HG03354 (cell line): ENCODE measurements around the gene FRYL.

Experiments used
- ATAC-seq: cut with Tn5 transposase; IDR thresholded peaks from one replicate; pipeline ENCODE4 v1.9.1; 2021; ENCODE audit warnings: mild to moderate bottlenecking; ENCODE audit not compliant: unreplicated experiment, poor library complexity, severe bottlenecking

Gene FRYL

DNA sequence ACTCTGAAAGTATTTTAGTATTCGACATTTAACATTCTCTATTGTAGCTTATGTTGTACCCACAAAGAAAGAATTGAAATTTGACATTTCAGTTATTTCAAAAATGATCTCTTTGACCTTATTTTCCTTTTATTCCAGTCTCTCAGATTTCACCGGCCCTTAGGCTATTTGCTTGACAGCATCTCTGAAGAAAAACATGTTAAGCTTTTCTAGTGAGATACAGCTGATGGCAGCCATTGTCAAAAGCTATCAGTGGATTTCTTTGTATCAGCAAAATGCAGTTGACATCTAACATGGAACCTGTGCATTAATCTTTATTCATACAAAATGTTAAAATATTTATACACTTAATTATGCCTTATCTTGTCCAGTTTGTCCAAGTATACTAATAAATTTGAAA, 273.4 kb downstream of the FRYL start:
- ATAC-seq = no peak

DNA sequence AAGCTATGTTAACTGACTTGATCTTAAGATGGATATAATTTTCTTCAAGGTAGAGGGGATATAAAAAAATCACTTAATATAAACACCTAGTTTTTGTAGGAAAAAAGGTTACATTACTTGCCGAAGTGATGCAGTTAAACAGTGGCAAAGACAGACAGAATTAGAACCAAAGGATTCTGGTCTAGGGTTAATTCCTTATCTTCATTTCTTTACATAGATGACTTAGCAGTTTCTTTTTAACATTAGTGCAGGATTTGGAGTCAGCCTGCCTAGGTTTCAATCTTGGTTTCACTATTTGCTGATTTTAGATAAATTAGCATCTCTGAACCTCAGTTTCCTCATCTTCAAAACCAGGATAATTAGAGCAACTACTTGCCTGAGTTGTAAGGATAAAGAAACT, 275.7 kb downstream of the FRYL start:
- no peak for ATAC-seq

DNA sequence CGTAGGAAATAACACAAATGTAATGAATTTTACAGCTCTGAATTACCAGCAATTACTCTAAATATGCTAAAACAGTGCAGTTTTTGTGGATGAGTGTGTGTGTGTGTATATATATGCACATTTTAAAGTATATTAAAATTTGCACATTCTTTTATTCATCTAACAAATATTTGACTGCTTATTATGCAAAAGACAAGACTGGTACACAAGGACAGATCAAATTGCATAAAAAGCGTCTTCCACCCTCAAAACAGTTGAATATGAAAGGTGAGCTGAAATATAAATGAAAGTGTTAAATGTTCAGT, 276.1 kb downstream of the FRYL start:
- ATAC-seq = no peak

DNA sequence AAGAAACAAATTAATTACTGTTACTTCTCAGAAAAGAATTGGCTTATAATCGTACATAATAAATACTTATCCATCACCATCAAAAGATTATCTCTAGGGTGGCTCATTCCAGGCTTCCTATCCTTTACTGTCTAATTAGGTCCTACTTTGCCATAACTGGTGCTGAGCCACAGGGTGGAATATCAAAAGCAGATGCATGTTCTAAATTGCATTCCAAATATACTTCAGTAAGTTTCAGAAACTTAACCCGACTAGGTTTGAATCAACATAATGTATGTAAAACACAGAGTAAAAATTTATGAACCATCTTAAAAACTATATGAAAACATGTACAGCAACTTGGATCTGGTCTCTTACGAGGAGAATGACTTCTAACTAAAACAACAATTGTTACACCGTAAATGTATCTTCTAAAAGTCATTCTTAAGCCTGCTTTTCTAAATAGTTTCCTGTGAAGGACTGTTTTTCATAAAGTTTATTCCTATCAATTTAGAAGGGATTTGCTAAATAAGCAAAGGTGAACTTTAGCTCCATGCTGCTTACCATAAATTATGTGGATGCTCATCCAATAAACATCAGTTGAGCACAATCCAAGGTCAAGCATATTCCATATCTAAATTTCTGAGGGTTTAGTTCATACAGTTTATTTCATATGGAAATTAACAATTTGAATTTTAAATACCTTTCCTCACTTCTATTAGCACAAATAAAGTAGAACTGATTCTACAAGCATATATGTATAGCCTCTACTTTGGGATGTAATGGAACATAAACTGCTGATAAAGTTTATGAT, 276.6 kb downstream of the FRYL start:
- ATAC-seq = no peak

DNA sequence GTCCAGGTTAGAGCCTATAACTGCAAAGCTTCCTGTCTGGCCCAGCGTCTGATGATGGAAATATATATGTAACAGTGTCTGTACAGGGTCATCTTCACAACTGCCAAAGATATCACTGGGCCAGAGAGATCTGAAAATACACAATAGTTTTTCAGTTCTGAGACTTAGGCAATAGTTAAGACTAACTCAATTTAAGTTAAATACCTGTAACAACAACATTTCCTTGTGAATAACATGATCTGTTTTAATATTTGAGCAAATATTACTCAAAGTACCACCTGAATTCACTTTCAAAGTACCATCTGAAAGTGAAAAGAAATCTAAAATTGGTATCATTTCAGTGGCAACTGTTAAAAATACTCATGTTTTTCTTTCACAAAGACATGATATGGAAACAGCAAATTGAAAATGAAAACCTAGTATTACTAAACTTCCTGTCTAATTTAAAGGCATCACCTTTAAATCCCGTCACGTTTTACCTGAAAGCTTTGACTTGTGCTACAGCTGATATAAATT, 280.5 kb downstream of the FRYL start:
- ATAC-seq = peak; percentile 89

DNA sequence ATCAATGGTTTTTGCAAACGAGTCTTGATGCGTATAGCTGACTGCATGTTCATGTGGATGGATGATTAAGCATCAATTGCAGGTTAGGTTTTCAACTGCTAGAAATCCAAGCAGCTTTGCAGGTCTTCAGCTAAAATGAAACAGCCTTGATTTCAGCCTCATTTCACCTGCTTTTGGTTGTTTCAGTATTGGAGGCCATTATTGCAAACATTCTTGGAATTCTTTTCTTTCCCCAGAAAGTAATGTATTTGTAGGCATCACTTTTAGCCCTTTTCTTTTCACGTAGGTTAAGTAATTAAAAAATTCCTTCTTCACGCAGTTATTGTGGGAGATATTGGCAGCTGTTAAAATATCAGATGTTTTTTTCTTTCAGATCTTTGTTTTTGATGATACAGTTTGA, 281.2 kb downstream of the FRYL start:
- no peak for ATAC-seq

DNA sequence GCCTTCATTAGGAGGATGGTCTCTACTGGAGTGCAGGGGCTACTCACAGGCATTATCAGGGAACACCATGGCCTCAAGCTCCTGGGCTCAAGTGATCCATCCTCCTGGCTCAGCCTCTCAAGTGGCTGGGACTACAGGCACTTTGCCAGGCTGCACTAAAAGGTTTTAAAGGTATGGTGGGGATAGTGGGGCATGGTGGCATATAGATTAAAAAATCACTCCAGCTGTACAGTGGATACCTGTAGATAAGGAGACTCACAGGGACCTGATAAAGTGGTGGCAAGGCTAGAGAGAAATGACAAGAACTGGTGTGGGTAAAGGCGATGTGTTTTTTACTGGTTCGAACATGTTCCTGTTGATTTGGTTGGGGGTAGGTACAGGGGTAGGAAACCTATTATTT, 284.1 kb downstream of the FRYL start:
- ATAC-seq = no peak

DNA sequence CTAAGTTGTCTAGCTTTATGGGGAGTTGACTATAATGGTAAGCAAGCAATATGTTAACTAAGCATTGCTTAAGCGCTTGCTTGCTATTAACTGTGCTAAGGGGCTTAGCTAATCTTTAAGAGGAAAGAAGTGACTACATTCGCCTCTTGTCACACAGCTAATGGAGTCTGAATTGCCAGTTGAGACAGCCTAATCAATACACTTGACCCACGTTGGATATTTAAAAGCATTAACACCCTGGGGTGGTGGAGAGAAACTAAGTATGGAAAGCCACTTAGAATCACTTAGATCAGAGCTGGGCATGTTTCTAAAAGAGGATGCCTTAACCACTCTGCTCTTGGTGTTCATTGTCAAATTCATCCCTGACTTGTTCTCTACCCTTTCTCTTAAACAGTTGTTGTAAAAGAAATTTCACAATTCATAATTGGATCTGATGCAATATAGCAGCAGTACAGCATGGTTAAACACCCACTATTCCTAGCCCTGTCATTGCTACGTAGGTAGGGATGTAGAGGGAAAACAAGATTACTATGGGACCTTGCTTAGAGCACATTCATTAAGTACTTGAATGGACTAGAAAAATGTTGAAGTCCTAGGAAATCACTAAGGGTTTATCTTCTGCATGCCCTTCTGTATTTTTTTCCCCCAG, 286.5 kb downstream of the FRYL start:
- ATAC-seq = no peak

DNA sequence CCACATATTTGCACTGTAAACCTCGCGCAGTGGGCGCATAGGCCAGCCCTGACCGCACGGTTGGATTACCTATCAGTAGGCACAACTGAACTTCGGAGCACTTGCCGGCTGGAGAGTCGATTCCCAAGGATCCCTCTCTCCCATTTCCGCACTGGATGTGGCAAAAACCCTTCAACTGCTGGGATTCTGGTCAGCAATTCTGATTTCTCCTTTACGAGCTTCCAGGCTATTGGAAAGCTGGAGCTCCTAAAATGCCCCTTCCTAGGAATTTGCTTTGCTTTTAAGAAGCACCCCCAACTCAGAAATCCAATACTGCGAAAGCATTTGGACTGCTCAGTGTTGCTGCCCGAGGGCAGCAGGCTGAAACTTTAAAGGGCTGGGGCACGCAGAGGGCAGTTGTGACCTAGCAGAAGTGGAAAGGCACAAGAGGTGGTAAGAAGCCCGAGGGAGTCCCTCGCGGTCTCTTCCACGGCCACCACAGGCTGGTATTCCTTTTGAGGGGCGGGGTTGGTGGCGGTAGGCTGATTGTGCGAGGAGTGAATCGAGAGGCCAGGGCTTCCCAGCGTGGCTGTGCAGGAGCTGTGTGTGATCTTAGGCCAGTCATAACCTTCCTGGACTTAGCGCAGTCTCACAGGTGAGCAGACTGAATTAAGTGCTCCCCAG, 288.4 kb downstream of the FRYL start:
- no peak for ATAC-seq

DNA sequence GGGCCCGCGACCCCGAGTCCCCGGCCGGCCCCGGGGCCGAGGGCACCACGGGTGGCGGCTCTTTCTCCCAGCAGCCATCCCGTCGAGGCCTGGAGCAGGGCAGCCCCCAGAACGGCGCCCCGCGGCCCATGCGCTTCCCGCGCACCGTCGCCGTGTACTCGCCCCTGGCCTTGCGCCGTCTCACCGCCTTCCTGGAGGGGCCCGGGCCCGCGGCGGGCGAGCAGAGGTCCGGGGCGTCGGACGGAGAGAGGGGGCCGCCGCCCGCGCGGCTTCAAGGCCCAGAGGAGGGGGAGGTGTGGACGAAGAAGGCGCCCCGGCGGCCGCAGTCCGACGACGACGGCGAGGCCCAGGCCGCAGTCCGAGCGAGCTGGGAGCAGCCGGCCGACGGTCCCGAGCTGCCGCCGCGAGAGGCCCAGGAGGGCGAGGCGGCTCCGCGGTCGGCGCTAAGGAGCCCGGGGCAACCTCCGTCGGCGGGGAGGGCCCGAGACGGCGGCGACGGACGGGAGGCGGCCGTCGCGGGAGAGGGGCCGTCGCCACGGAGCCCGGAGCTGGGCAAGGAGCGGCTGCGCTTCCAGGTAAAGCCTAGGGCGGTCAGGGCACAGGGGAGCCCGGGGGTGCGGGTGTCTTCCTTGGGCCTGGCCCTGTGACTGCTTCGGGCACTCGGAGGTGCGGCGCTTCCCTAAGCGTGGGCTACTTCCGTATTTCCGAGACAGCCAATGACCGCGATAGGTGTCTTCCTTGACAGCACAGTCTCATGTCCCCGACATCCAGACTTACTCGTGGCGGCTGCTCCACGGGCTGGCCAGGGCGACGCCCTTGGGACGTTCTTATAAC, 289.2 kb downstream of the FRYL start:
- ATAC-seq = no peak

DNA sequence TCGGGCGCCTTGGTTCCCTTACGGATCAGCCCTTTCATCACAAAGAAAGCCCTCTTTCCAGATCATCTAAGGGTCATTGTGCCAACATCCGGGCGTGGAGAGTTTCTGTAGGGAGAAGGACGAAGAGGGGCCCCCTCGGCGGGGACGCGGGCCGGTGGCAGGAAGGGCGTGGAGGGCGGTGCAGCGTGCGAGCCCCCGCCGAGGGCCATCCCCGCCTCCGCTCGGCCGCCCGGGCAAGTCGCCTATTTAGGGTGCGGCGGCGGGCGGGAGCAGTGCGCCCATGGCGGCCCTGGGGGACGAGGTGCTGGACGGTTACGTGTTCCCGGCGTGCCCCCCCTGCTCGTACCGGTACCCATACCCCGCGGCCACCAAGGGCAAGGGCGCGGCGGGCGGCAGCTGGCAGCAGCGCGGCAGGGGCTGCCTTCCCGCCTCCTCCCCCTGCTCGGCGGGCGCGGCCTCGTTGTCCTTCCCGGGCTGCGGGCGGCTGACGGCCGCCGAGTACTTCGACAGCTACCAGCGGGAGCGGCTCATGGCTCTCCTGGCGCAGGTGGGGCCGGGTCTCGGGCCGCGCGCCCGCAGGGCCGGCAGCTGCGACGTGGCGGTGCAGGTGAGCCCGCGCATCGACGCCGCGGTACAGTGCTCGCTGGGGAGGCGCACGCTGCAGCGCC, 289.9 kb downstream of the FRYL start, which contains the start of gene ZAR1:
Gene ZAR1 (plus strand): TSS at position 241 of the 668 bp plus-strand sequence. CDS start 40 bp downstream, at position 281.
- peak; percentile 57 for ATAC-seq

DNA sequence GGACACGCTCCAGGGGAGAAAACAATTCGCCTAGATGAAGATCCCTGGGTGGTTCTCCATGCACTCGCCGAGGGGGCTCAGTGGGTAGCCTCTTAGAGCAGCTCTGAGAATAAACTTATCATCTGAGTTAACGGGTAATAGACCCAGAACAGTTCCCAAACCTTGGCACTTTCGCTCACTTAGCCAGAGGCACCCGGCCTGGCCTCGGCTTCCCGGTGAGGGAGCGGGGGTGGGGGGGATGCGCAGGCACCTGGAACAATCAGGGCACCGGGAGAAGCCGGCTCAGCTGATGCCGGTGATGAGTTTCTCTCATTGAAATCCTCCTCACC, 290.4 kb downstream of the FRYL start:
- no peak for ATAC-seq

DNA sequence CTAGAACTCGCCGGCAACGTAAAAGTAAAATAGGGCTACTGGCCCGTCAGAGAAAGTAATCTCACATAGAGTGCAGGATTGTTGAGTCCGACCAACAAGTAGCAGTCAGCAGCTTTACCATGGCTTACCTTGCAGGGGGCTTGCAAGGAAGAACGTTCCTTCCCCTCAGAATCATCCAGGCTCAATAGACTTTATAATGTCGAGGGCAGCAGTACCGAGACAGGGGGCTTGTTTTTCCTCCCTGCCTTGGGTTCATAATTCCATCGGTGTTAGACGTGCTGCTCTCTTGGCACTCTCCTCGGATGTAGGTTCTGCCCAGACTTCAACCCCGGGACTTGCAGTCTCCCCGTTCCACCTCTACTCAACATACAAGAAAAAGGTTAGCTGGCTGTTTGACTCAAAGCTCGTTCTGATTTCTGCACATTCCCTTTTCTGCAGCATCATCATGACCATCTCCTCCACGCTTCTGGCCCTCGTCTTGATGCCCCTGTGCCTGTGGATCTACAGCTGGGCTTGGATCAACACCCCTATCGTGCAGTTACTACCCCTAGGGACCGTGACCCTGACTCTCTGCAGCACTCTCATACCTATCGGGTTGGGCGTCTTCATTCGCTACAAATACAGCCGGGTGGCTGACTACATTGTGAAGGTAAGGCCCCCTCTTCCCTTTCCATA, 295.4 kb downstream of the FRYL start:
- no peak for ATAC-seq

DNA sequence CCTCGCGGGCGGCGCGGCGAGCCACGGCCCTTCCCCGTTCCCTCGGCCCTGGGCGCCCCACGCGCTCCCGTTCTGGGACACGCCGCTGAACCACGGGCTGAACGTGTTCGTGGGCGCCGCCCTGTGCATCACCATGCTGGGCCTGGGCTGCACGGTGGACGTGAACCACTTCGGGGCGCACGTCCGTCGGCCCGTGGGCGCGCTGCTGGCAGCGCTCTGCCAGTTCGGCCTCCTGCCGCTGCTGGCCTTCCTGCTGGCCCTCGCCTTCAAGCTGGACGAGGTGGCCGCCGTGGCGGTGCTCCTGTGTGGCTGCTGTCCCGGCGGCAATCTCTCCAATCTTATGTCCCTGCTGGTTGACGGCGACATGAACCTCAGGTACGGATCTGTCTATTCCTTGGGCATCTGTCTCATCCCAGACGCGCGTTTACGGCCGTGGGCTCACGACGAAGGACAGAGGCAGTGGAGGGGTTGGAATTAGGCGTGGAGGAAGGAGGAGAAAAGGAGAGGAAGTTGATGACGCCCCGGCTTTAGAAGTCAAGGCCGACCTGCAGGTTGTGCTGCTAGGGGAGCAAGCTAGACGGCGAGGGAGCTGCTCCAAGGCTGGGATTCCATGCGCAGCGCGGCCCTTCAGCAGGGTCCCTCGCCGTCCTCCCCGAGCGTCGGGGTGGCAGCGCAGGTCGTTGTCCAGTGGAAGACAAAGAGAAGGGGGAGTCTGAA, 296.1 kb downstream of the FRYL start:
- ATAC-seq = no peak

DNA sequence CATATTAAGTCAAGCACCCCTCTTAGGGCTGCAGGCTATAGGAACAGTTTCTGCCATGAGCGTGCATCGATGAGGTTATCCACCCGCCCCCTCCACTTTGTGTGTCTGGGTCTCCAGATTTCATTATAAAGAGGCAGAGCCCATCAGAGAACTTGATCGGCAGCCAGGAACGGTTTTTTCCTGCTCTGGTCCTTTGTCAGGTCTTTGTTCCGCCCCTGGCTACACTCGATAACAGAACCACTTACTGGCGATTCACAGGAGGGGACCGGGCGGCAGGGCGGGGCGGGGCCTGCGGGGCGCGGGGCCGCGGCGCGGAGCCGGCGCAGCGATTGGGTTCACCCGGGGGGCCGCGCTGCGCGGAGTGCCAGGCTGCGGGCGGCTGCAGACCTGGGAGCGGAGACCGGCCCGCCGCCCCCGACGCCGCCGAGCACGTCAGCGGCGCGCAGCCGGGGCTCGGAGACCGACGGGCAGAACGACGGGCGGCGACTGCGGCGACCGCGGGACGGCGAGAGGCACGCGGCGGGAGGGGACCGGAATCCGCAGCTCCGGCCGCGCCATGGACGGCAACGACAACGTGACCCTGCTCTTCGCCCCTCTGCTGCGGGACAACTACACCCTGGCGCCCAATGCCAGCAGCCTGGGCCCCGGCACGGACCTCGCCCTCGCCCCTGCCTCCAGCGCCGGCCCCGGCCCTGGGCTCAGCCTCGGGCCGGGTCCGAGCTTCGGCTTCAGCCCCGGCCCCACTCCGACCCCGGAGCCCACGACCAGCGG, 296.9 kb downstream of the FRYL start, which contains the start of gene SLC10A4:
Gene SLC10A4 (plus strand): TSS at position 338 of the 771 bp plus-strand sequence. CDS start 219 bp downstream, at position 557.
- ATAC-seq = no peak

DNA sequence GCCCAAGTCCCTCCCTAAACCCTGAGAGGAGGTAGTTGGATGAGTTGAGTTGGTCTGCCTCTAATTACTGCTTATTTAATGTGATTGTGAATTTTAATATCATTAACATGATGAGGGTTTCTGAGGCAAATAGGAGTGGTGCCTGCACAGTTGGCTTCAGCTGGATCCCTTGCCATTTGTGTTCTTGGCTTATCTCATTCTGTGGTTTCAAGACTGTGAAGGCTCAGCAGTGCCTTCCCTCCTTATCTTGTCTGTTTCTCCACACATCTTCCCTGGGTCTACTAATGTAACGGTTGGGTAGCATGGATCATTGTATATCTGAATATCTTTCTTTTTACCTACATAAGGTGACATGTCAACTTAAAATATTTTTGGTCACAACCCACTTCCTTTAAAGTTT, 298.5 kb downstream of the FRYL start:
- no peak for ATAC-seq

DNA sequence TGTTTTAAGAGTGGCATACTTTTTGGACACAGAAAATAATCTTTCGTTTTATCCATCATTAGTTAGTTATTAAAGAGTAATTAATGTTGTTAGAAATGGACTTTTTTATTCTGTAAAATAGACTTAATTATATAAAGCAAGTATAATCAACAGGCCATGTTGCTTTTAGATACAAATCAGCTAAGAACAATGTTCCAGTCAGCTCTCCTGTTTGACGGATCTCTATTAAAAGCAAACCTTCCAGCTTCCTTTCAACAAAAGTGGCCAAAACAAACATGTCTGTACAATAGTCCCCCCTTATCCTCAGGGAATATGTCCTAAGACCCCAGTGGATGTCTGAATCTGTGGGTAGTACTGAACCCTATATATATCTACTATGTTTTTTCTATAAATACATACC, 301.8 kb downstream of the FRYL start:
- ATAC-seq = no peak

DNA sequence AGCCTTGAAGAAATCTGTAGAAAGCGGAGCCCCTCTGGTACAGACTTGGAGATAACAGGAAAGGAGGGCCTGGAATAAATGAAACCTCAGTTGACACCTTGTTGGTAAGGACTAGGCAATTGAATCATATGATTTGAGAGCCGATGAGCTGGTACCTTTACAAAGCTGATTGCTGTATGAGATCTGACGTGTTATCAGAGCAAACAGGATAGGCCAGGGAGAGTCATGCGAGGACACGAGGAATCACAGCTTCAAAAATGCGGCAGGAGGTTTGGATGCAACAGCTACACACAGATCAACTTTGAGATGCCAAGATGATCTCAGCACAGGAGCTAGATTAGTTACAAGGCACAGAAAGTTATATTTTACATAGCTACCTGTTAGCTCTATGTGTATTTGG, 304.3 kb downstream of the FRYL start:
- ATAC-seq = no peak
